HG03196 (cell line): Measurements from ENCODE around the gene LRP1B.
"Not testable (repeated sequence)": the region's sequence is repeated elsewhere in the genome, so short reads cannot be mapped to it uniquely, and the experiment has no call there.

Experiments
- ATAC-seq: cut with Tn5 transposase; IDR thresholded peaks from one replicate; pipeline ENCODE4 v1.9.1; 2021; ENCODE audit not compliant: unreplicated experiment

Gene LRP1B

GRCh38 chr2:140658760-140659692 lies 1471.8 kb downstream of the LRP1B start:
- no peak for ATAC-seq

DNA sequence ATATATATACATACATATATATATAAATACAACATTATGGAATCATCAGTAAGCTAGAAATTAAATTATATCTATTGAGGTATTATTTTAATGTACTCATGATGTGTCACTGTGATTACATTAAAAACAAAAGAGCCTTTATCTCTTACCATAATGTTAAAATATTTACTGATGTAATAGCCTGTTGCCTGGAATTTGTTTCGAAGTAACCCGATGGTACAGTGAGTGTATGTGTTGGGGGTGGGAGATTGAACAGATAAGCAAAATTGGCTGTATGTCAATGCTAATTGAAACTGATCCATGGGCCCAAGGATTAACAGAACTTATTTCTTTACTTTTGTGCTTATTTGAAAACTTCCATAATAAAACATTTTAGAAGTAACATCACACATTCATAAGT lies 1473.2 kb downstream of the LRP1B start:
- no peak for ATAC-seq

GRCh38 chr2:140654565-140654964 lies 1476.3 kb downstream of the LRP1B start:
- ATAC-seq, result no peak

GRCh38 chr2:140650825-140651224 lies 1480.0 kb downstream of the LRP1B start:
- ATAC-seq, result no peak

DNA sequence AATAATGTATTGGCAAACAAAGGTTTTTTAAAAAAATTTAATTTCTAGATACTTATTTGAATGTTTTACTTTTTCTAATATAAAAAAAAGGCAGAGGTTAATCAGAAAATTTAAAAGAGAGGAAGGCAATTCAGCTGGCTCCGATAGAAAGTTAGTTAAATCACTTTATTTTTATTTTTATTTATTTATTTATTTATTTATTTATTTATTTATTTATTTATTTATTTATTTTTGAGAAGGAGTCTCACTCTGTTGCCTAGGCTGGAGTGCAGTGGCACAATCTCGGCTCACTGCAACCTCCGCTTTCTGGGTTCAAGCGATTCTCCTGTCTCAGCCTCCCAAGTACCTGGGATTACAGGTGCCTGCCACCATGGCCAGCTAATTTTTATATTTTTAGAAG lies 1480.7 kb downstream of the LRP1B start:
- not testable (repeated sequence) for ATAC-seq

- no peak for ATAC-seq
These were observed 1482.4 kb downstream of the LRP1B start for GRCh38 chr2:140648393-140648792.

- ATAC-seq, result no peak
These were observed 1487.0 kb downstream of the LRP1B start for GRCh38 chr2:140643761-140644187.

DNA sequence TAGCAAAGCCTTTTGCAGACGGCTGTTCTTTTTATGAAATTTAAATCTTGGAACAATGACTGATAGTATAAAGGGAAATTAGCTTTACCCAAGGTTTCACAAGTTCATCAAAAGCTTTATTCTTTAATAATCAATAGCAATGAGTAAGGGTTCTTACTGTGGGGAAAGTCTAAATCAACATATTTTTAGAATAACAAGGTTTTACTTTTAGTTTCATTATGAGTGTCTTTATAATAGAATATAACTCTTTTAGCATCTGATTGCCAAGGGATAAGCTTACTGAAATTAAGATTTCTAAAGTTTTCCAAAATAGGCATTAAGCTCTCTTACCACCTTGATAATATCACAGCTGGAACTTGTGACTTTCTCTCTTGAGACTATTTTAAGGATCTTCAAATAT lies 1489.7 kb downstream of the LRP1B start:
- ATAC-seq, result no peak

GRCh38 chr2:140639628-140640027 lies 1491.2 kb downstream of the LRP1B start:
- ATAC-seq, result no peak

DNA sequence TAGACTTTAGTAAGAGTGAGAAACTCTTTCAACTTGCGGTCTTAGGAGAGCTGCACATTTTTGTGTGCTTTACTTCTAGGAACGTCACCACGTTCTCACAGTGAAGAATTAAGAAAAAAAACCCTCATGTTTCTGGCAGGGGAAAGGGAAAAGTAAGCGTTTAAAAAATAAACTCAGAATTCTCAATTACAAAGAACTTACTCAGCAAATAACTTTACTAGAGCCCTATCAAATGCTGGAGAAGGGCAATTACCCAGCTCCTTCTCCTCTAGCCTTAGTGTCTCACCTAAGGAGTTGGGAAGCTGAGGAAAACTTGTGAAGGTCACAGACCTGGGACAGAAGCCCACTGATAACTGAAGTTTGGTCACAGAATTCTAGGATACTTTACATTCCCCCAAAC lies 1500.3 kb downstream of the LRP1B start:
- ATAC-seq, result no peak

DNA sequence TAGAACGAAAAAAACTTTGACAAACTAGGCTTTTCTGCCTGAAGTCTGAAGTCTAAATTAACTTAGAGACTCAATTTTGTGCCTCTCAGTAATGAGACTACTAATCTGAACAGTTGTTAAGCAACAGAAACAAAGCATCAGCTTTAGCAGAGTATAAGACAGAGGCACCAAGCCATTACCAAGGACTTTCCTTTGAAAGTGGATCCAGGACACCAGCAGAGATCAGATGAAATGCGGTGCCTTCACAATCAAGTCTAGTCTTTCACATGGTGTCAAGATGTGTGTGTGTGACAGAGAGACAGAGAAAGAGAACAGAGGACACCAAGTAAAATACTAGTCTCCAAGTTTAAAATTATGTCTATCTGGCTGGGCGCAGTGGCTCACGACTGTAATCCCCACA lies 1502.9 kb downstream of the LRP1B start:
- no peak for ATAC-seq

GRCh38 chr2:140627136-140627535 lies 1503.7 kb downstream of the LRP1B start:
- no peak for ATAC-seq

DNA sequence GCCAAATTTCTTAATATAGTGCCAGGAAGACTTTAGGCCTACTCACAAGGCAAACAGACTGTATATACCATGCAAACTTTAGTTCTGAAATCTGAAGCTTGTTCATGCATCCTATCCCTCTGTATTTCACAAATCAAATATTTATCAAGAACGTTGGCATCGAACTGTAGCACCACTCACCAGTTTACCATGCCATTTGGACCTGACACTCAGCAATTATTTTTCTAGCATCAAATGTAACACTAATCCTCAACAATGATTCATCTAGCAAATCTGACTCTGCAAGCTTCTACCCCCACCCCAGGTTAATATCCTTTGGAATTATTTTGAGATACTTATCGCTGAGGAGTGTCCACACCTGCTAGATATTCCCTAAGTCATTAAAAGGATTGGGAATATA lies 1506.6 kb downstream of the LRP1B start:
- ATAC-seq, result no peak

- ATAC-seq, result no peak
These were observed 1509.0 kb downstream of the LRP1B start for GRCh38 chr2:140621583-140622362.

DNA sequence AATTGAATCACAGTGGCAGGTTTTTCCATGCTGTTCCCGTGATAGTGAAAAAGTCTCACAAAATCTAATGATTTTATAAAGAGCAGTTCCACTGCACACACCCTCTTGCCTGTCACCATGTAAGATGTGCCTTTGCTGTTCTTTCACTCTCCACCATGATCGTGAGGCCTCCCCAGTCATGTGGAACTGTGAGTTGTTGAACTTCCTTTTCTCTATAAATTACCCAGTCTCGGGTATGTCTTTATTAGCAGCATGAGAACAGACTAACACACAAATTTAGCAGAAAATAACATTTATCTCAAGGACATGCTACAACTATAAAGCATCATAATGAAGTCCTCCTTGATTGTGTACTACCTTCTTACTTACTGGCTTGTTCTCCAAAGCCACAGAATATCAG lies 1526.0 kb downstream of the LRP1B start:
- ATAC-seq, result no peak

- ATAC-seq, result no peak
These were observed 1526.7 kb downstream of the LRP1B start for GRCh38 chr2:140604096-140604495.

- no peak for ATAC-seq
These were observed 1527.4 kb downstream of the LRP1B start for GRCh38 chr2:140603416-140603815.

GRCh38 chr2:140601801-140602200 lies 1529.0 kb downstream of the LRP1B start:
- no peak for ATAC-seq

- no peak for ATAC-seq
These were observed 1529.5 kb downstream of the LRP1B start for GRCh38 chr2:140601342-140601741.

DNA sequence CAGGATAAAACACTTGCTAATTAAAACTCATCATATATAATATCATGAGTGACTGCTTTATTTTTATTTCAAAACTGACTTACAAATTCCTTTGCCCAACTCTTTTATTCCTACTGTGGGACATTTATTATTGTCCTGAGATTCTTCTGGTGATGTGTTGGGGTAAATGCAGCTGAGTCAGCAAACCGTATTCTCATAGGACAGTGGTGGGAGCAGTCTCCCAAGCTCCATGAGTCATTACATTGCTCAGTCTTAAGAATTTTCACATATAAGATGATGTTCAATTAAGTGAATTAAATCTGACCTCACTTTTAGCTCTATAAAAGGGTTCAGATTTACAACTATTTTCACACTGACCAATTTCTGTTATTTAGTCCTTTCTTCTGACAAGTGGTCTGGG lies 1530.7 kb downstream of the LRP1B start:
- ATAC-seq, result no peak

DNA sequence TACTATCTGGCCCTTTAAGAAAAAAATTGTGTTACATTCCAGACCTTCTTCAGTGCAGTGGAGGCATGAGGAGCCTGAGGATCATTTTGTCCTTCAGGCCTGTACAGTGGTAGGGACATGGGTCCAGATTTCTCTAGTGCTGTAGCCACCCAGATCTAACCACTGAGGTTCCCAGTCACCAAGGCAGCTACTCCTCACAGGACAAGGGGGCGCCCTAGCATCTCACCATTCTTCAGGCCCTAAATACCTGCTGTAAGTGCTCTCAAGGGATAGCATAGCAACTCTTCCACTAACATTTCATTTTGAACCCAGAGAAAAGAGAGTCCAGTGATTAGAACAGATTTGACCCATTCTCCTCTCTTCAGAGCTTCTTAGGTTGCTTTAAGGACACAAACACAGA lies 1533.0 kb downstream of the LRP1B start:
- no peak for ATAC-seq

- ATAC-seq, result no peak
These were observed 1533.6 kb downstream of the LRP1B start for GRCh38 chr2:140597205-140597604.
